IMR-90 (cell line): ENCODE data around the gene BCAR1. TPM values are rescaled to one million over a fixed set of nuclear protein-coding genes. Genes with fewer than 3 reads are reported as not detected.

Experiments used
- ATAC-seq: fragments of 200-7000 bp; cut with Tn5 transposase; 2 replicates; pipeline ENCODE4 v1.9.1; 2020; ENCODE audit warnings: low read depth, mild to moderate bottlenecking, moderate library complexity
- BruUV-seq: library from RNA; stranded (reverse); fragments of 400-500 nt; replicated peaks from 2 replicates; lab custom pipeline; 2021; lab: Mats Ljungman, UMichigan
- CTCF ChIA-PET: fragments of 300-600 bp; formaldehyde crosslinking; extraction: SDS; loops from one replicate; lab custom pipeline; 2021; ENCODE audit warnings: antibody characterized with exemption; lab: Yijun Ruan, JAX
- POLR2A ChIA-PET: fragments of 300-600 bp; sonication (Branson Sonifier 250); formaldehyde crosslinking; loops from one replicate; lab custom pipeline; 2022; ENCODE audit warnings: antibody characterized with exemption; ENCODE audit not compliant: unreplicated experiment; lab: Charles Lee
- DNase-seq: peaks from one replicate; pipeline ENCODE4 v3.0.0; 2013
- H2AFZ ChIP-seq: replicated peaks from 2 replicates; pipeline ENCODE3; 2013; ENCODE audit warnings: low read length, mild to moderate bottlenecking; ENCODE audit not compliant: poor library complexity
- H2AK5ac ChIP-seq: 2 replicates; pipeline ENCODE4 v1.6.1; 2013; ENCODE audit warnings: low read depth, low read length, inconsistent platforms
- H2AK9ac ChIP-seq: replicated peaks from 2 replicates; pipeline ENCODE3; 2013; ENCODE audit warnings: mild to moderate bottlenecking, low read depth, low read length, moderate library complexity; ENCODE audit not compliant: poor library complexity
- H2BK120ac ChIP-seq: 2 replicates; pipeline ENCODE4 v1.6.1; 2013; ENCODE audit warnings: low read depth, low read length, inconsistent platforms
- H2BK15ac ChIP-seq: 3 replicates; pipeline ENCODE4 v1.6.1; 2013; ENCODE audit warnings: low read depth, low read length, inconsistent platforms
- H2BK20ac ChIP-seq: 2 replicates; pipeline ENCODE4 v1.6.1; 2013; ENCODE audit warnings: low read depth, mild to moderate bottlenecking, inconsistent platforms, low read length, moderate library complexity
- H2BK5ac ChIP-seq: 2 replicates; pipeline ENCODE4 v1.6.1; 2013; ENCODE audit warnings: mild to moderate bottlenecking, low read depth, low read length, inconsistent platforms; ENCODE audit not compliant: poor library complexity, severe bottlenecking
- H3K14ac ChIP-seq: replicated peaks from 2 replicates; pipeline ENCODE4 v1.6.1; 2013; ENCODE audit warnings: low read depth, low read length, inconsistent platforms
- H3K18ac ChIP-seq: 2 replicates; pipeline ENCODE4 v1.6.1; 2013; ENCODE audit warnings: low read depth, low read length, control low read depth
- H3K23ac ChIP-seq: 2 replicates; pipeline ENCODE4 v1.6.1; 2013; ENCODE audit warnings: low read depth, low read length, inconsistent platforms
- H3K27ac ChIP-seq: 2 replicates; pipeline ENCODE4 v1.5.1; 2013; ENCODE audit warnings: mild to moderate bottlenecking, control low read depth, low read length; ENCODE audit not compliant: insufficient read depth
- H3K27me3 ChIP-seq: 2 replicates; pipeline ENCODE4 v1.6.1; 2013; ENCODE audit warnings: low read length; ENCODE audit not compliant: control insufficient read depth, insufficient read depth
- H3K36me3 ChIP-seq: 2 replicates; pipeline ENCODE4 v1.6.1; 2013; ENCODE audit warnings: low read length, mixed read lengths; ENCODE audit not compliant: control insufficient read depth, insufficient read depth
- H3K4ac ChIP-seq: 2 replicates; pipeline ENCODE4 v1.6.1; 2013; ENCODE audit warnings: low read depth, low read length, inconsistent platforms
- H3K4me1 ChIP-seq: 2 replicates; pipeline ENCODE4 v1.6.1; 2013; ENCODE audit warnings: low read length, mixed read lengths; ENCODE audit not compliant: control insufficient read depth, insufficient read depth
- H3K4me2 ChIP-seq: 2 replicates; pipeline ENCODE4 v1.6.1; 2013; ENCODE audit warnings: low read depth, mild to moderate bottlenecking, control low read depth, low read length, moderate library complexity
- H3K4me3 ChIP-seq: 2 replicates; pipeline ENCODE4 v1.5.1; 2013; ENCODE audit warnings: low read depth, mild to moderate bottlenecking, control low read depth, low read length, moderate library complexity; ENCODE audit not compliant: insufficient read depth
- H3K56ac ChIP-seq: 2 replicates; pipeline ENCODE4 v1.6.1; 2013; ENCODE audit warnings: low read length, inconsistent platforms; ENCODE audit not compliant: insufficient read depth; ENCODE audit errors: extremely low read depth
- H3K79me1 ChIP-seq, 2 experiments: 2 replicates each; pipeline ENCODE4 v1.6.1; 2013; ENCODE audit warnings: low read length in 2 of 2, inconsistent platforms in 1 of 2, low read depth in 1 of 2
- H3K9ac ChIP-seq: 2 replicates; pipeline ENCODE4 v1.6.1; 2013; ENCODE audit warnings: low read depth, low read length, control low read depth
- H3K9me1 ChIP-seq: 2 replicates; pipeline ENCODE4 v1.6.1; 2013; ENCODE audit warnings: low read length, inconsistent platforms; ENCODE audit not compliant: insufficient read depth
- H3K9me3 ChIP-seq: 2 replicates; pipeline ENCODE4 v1.6.1; 2013; ENCODE audit warnings: low read length; ENCODE audit not compliant: control insufficient read depth, insufficient read depth
- H4K20me1 ChIP-seq: 2 replicates; pipeline ENCODE4 v1.6.1; 2013; ENCODE audit warnings: low read length, inconsistent platforms; ENCODE audit not compliant: insufficient read depth
- H4K5ac ChIP-seq: 2 replicates; pipeline ENCODE4 v1.6.1; 2013; ENCODE audit warnings: mild to moderate bottlenecking, low read depth, low read length, control low read depth
- H4K8ac ChIP-seq, 2 experiments: 2 replicates each; pipeline ENCODE4 v1.6.1; 2013; ENCODE audit warnings: low read depth in 2 of 2, low read length in 2 of 2, control low read depth in 1 of 2, inconsistent platforms in 1 of 2
- H4K91ac ChIP-seq: 2 replicates; pipeline ENCODE4 v1.6.1; 2013; ENCODE audit warnings: low read depth, low read length, inconsistent platforms; ENCODE audit not compliant: insufficient read depth
- MXI1 ChIP-seq: IDR thresholded peaks from 2 replicates; pipeline ENCODE4 v1.6.1; 2012; ENCODE audit warnings: low read depth, mild to moderate bottlenecking, low read length, moderate library complexity, borderline replicate concordance
- RFX5 ChIP-seq: IDR thresholded peaks from 2 replicates; pipeline ENCODE4 v1.8.0; 2012; ENCODE audit warnings: low read depth, mild to moderate bottlenecking, low read length, moderate library complexity
- WGBS, 2 experiments: methylation state at CpG; one replicate each; pipeline versions ENCODE4 v1.1.5 to v1.1.7; 2013; ENCODE audit warnings: missing lambda C conversion rate in 2 of 2; ENCODE audit not compliant: insufficient read length in 1 of 2; ENCODE audit errors: extremely low coverage in 2 of 2; 5-methylcytosine and 5-hydroxymethylcytosine counted together
- dilution Hi-C: fragments of 300-500 bp; cut with HindIII; formaldehyde crosslinking; loops from one replicate; pipeline ENCODE4 v1.14.3; 2018; ENCODE audit warnings: low sequenced_read_pairs; ENCODE audit not compliant: unreplicated experiment
- in situ Hi-C: fragments of 300-500 bp; cut with MboI; formaldehyde crosslinking; loops from 3 replicates; pipeline ENCODE4 v1.14.3; 2019; ENCODE audit warnings: low sequenced_read_pairs, inconsistent platforms, mixed read lengths
- intact Hi-C: fragments of 100-400 bp; cut with micrococcal nuclease; formaldehyde crosslinking; loops from 2 replicates; pipeline ENCODE4 v1.10.0; 2022
- polyA plus RNA-seq, 3 experiments: library from polyadenylated mRNA; depleted of rRNA; stranded (reverse); fragments of >200 nt; gene quantifications; 2 replicates each; pipeline ENCODE4 v1.2.3, GENCODE V29; 2012; ENCODE audit warnings: low replicate concordance in 1 of 3
- total RNA-seq: library from RNA; depleted of rRNA; stranded (reverse); fragments of >200 nt; gene quantifications from 2 replicates; pipeline ENCODE4 v1.2.3, GENCODE V29; 2012

Gene BCAR1
- total and polyA plus RNA-seq, 2 of the 4 experiments (the other 2 are of a cell fraction): 18.1 to 99.4 TPM

- no peaks in the 10 kb centered on the region for H3K27me3 ChIP-seq
- peak overlapping the region; percentile 85 for H2BK20ac ChIP-seq
- H3K56ac ChIP-seq: peak overlapping the region; percentile 64
- in situ Hi-C loops (no loop called here), intact Hi-C loops (loop anchor here (5.0 kb wide), 1 partner anchor 130 kb away; no protein-coding TSS in a partner anchor), dilution Hi-C loops (no loop called here)
- peak overlapping the region; percentile 96 for H2BK120ac ChIP-seq
- H3K18ac ChIP-seq: peak overlapping the region; percentile 94
- peak overlapping the region; percentile 99 for H3K23ac ChIP-seq
- peaks cover under 1% of the 10 kb centered on the region; the same call in 1 of the 2 replicates for H3K36me3 ChIP-seq
- H2AFZ ChIP-seq: peak overlapping the region; percentile 80
- H3K9ac ChIP-seq: peak overlapping the region; percentile 80
- peaks cover 81% of the 10 kb centered on the region for H4K20me1 ChIP-seq
- peak overlapping the region; percentile 98 for H3K4ac ChIP-seq
- H3K4me1 ChIP-seq: peaks cover 75% of the 10 kb centered on the region
- POLR2A ChIA-PET: no interaction called here
- BruUV-seq: no TSS peak
- H4K5ac ChIP-seq: peak overlapping the region; percentile 86
- ATAC-seq (no peak), DNase-seq (no peak)
- H2BK15ac ChIP-seq: peak overlapping the region; percentile 77; the same call in 2 of the 3 replicates
- no peak overlapping the region for H3K4me3 ChIP-seq
- 61% methylated on average over 18 of the region's 24 CpGs; no CpG with 5 or more reads in 1 of the 2 experiments for WGBS, 2 experiments
- H3K79me1 ChIP-seq: peaks cover 0 to 62% of the 10 kb centered on the region in 2 experiments; a peak in 3 of 4 replicates
- peak overlapping the region; percentile 99 for H2AK9ac ChIP-seq
- peak overlapping the region; percentile 98 for H3K27ac ChIP-seq
- peaks cover 36% of the 10 kb centered on the region for H3K9me1 ChIP-seq
- peak overlapping the region; percentile 92 to 94 for H4K8ac ChIP-seq
- H4K91ac ChIP-seq: peak overlapping the region; percentile 99
- H3K4me2 ChIP-seq: peak overlapping the region; percentile 71
- peak overlapping the region; percentile 99 for H2AK5ac ChIP-seq
- CTCF ChIA-PET: no interaction called here
- peak overlapping the region; percentile 94 for H3K14ac ChIP-seq
- H2BK5ac ChIP-seq: peak overlapping the region; percentile 99
- no peaks in the 10 kb centered on the region for H3K9me3 ChIP-seq
- TF ChIP-seq RFX5 (no peak), MXI1 (0 out of 2 replicates have a peak, but pooled peaks have one; percentile 3)
These were observed 833 bp upstream of the BCAR1 start for GRCh38 chr16:75252049-75252864.
